Osteocyte (in vitro differentiated cells): ENCODE data around the gene NUDT22. TPM values are rescaled to one million over a fixed set of nuclear protein-coding genes. Genes with fewer than 3 reads are reported as not detected.

Source experiments
- DNase-seq: peaks from one replicate; pipeline ENCODE4 v3.0.0; 2021; ENCODE audit warnings: mixed read lengths; ENCODE audit not compliant: unreplicated experiment; ENCODE audit errors: extremely low spot score
- H3K27ac Mint-ChIP-seq: one replicate; pipeline ENCODE4 v1.8.0; 2021; ENCODE audit warnings: mild to moderate bottlenecking, mixed read lengths; ENCODE audit not compliant: unreplicated experiment
- H3K27me3 Mint-ChIP-seq: one replicate; pipeline ENCODE4 v1.8.0; 2021; ENCODE audit warnings: mixed read lengths; ENCODE audit not compliant: unreplicated experiment
- H3K36me3 Mint-ChIP-seq: one replicate; pipeline ENCODE4 v1.8.0; 2021; ENCODE audit warnings: mixed read lengths; ENCODE audit not compliant: unreplicated experiment
- H3K4me1 Mint-ChIP-seq: one replicate; pipeline ENCODE4 v1.8.0; 2021; ENCODE audit warnings: mixed read lengths; ENCODE audit not compliant: unreplicated experiment
- H3K4me3 Mint-ChIP-seq: one replicate; pipeline ENCODE4 v1.8.0; 2021; ENCODE audit warnings: mild to moderate bottlenecking, moderate library complexity, mixed read lengths; ENCODE audit not compliant: unreplicated experiment
- H3K9me3 Mint-ChIP-seq: one replicate; pipeline ENCODE4 v1.8.0; 2021; ENCODE audit warnings: mixed read lengths; ENCODE audit not compliant: unreplicated experiment
- CTCF ChIP-seq: fragments of 200-600 bp; sonication (generic); IDR thresholded peaks from 2 replicates; pipeline ENCODE4 v1.5.0; 2021; ENCODE audit warnings: antibody characterized with exemption, mild to moderate bottlenecking, moderate library complexity
- total RNA-seq: library from RNA; stranded (reverse); gene quantifications from 2 replicates; pipeline ENCODE4 v1.2.1, GENCODE V29; 2021

NUDT22 gene
- total RNA-seq, 1 donor from 2014 or later, result 46.8 TPM

DNA sequence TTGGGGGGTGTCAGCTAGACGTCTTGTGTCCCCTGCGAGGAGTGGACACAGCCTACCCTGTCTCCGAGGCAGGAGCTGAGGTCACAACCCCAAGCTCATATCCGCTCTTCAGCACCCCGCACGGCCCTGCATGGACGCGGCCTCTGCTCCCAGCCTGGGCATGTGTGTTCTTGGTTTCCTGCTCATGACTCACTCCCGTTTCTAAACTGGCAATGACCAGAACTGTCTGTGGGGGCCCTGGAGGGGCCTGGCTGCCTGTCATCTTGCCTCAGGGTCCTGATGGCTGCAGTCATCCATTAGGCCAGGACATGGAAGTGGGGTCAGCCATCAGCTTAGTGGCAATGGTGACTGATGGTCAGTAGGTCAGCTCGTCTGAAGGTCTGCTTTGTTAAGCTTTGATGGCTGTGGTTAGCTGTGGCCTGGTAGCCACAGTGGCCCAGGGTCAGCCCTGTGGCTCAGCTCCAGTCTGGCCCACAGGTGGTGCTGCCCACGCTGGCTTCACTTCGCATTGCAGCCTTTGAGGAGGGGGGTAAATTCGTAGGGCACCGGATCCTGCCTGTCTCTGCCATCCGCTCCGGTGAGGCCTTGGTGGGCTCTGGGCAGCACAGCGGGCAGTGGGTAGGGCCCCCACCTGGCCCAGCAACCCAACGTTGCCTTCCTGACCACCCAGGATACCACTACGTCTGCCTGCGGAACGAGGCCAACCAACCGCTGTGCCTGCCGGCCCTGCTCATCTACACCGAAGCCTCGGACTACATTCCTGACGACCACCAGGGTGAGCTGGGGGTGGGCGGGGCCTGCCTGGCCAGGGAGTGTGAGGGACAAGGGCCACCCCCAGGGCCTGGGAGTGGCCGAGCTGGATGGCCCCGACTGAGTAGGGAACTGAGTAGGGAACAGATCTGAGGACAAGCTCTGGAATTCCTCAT lies 37.2 kb downstream of the NUDT22 start:
- Mint-ChIP-seq H3K9me3 (no peaks in the 10 kb centered on the region), H3K4me3 (no peak overlapping the region), H3K27me3 (no peaks in the 10 kb centered on the region), H3K27ac (peak overlapping the region; percentile 68), H3K36me3 (peaks cover 16% of the 10 kb centered on the region), H3K4me1 (peaks cover 9% of the 10 kb centered on the region)
- TF ChIP-seq CTCF, result peak; percentile 11
- no peak for DNase-seq

DNA sequence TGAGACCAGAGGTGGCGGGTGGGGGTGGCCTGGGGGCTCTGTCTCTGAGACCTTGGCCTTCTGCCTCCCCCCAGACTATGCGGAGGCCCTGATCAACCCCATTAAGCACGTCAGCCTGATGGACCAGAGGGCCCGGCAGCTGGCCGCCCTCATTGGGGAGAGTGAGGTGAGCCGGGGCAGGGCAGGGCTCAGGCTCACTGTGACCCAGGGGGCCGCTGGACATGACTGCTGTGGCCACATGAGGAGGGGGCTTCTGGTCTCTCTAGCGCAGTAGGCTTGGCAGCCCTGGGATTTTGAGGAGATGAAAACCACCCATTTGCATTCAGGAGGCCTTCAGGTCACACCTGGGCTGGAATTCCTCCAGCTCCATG lies 37.9 kb downstream of the NUDT22 start:
- Mint-ChIP-seq H3K4me1 (peaks cover 16% of the 10 kb centered on the region), H3K36me3 (peaks cover 16% of the 10 kb centered on the region), H3K27ac (no peak overlapping the region), H3K27me3 (no peaks in the 10 kb centered on the region), H3K9me3 (no peaks in the 10 kb centered on the region), H3K4me3 (no peak overlapping the region)
- TF ChIP-seq CTCF, result no peak
- no peak for DNase-seq

GRCh38 chr11:64264371-64264852 lies 38.3 kb downstream of the NUDT22 start:
- Mint-ChIP-seq H3K4me1 (peaks cover 19% of the 10 kb centered on the region), H3K9me3 (no peaks in the 10 kb centered on the region), H3K4me3 (no peak overlapping the region), H3K36me3 (peaks cover 14% of the 10 kb centered on the region), H3K27ac (no peak overlapping the region), H3K27me3 (no peaks in the 10 kb centered on the region)
- DNase-seq, result no peak
- TF ChIP-seq CTCF, result no peak

GRCh38 chr11:64265176-64266160 lies 39.4 kb downstream of the NUDT22 start:
- no peak overlapping the region for H3K4me3 Mint-ChIP-seq
- H3K36me3 Mint-ChIP-seq, result peaks cover 6% of the 10 kb centered on the region
- H3K9me3 Mint-ChIP-seq, result no peaks in the 10 kb centered on the region
- no peaks in the 10 kb centered on the region for H3K27me3 Mint-ChIP-seq
- peaks cover 19% of the 10 kb centered on the region for H3K4me1 Mint-ChIP-seq
- H3K27ac Mint-ChIP-seq, result no peak overlapping the region
- no peak for DNase-seq
- no peak for TF ChIP-seq CTCF
